H7 (cell line): ENCODE measurements around the gene INF2. TPM values are rescaled to one million over a fixed set of nuclear protein-coding genes. Genes with fewer than 3 reads are reported as not detected.

ENCODE experiments used
- DNase-seq: peaks from one replicate; pipeline ENCODE4 v3.0.0; 2012
- H3K27me3 ChIP-seq: 2 replicates; pipeline ENCODE4 v1.6.0; 2011; ENCODE audit warnings: mild to moderate bottlenecking, low read length; ENCODE audit not compliant: control insufficient read depth, insufficient read depth
- H3K36me3 ChIP-seq: replicated peaks from 2 replicates; pipeline ENCODE4 v1.5.1; 2011; ENCODE audit warnings: low read length; ENCODE audit not compliant: control insufficient read depth, insufficient read depth
- H3K4me3 ChIP-seq: 2 replicates; pipeline ENCODE4 v1.5.1; 2011; ENCODE audit warnings: low read depth, mild to moderate bottlenecking, control low read depth, low read length, moderate library complexity; ENCODE audit not compliant: insufficient read depth
- total RNA-seq: library from RNA; depleted of rRNA; stranded (reverse); fragments of >200 nt; shearing (Covaris generic); gene quantifications from 2 replicates; pipeline ENCODE4 v1.2.3, GENCODE V29; 2014

INF2 gene
- total RNA-seq, 1 experiment from 2014 or later: 62.8 TPM

GRCh38 chr14:104730487-104730886 is 41.1 kb downstream of the INF2 start:
- Histone ChIP-seq H3K27me3 (no peaks in the 10 kb centered on the region), H3K36me3 (no peaks in the 10 kb centered on the region), H3K4me3 (no peak overlapping the region)
- DNase-seq: no peak

- no peaks in the 10 kb centered on the region for H3K36me3 ChIP-seq
- H3K27me3 ChIP-seq: no peaks in the 10 kb centered on the region
- H3K4me3 ChIP-seq: no peak overlapping the region
- DNase-seq: peak; percentile 94
Observed at GRCh38 chr14:104731320-104732294, 42.2 kb downstream of the INF2 start.

GRCh38 chr14:104732355-104732804 is 43.0 kb downstream of the INF2 start:
- Histone ChIP-seq H3K36me3 (no peaks in the 10 kb centered on the region), H3K27me3 (no peaks in the 10 kb centered on the region), H3K4me3 (no peak overlapping the region)
- no peak for DNase-seq

GRCh38 chr14:104732931-104733681 is 43.7 kb downstream of the INF2 start:
- no peak overlapping the region for H3K4me3 ChIP-seq

GRCh38 chr14:104734051-104734587 is 44.7 kb downstream of the INF2 start:
- Histone ChIP-seq H3K27me3 (no peaks in the 10 kb centered on the region), H3K4me3 (no peak overlapping the region), H3K36me3 (no peaks in the 10 kb centered on the region)
- DNase-seq: peak; percentile 54

More at GRCh38 chr14:104732931-104733681, 43.7 kb downstream of the INF2 start:
- H3K36me3 ChIP-seq: no peaks in the 10 kb centered on the region
- peak; percentile 63 for DNase-seq
- no peaks in the 10 kb centered on the region for H3K27me3 ChIP-seq

GRCh38 chr14:104734601-104734990 is 45.2 kb downstream of the INF2 start:
- Histone ChIP-seq H3K36me3 (no peaks in the 10 kb centered on the region), H3K4me3 (no peak overlapping the region), H3K27me3 (no peaks in the 10 kb centered on the region)
- DNase-seq: no peak

GRCh38 chr14:104734991-104735779 is 45.8 kb downstream of the INF2 start:
- H3K36me3 ChIP-seq: peaks cover 3% of the 10 kb centered on the region
- no peaks in the 10 kb centered on the region for H3K27me3 ChIP-seq
- no peak overlapping the region for H3K4me3 ChIP-seq
- peak; percentile 67 for DNase-seq

- Histone ChIP-seq H3K4me3 (no peak overlapping the region), H3K27me3 (no peaks in the 10 kb centered on the region), H3K36me3 (peaks cover 4% of the 10 kb centered on the region)
- peak; percentile 70 for DNase-seq
Observed at GRCh38 chr14:104735830-104736642, 46.6 kb downstream of the INF2 start.

GRCh38 chr14:104738375-104739019 is 49.1 kb downstream of the INF2 start:
- Histone ChIP-seq H3K27me3 (no peaks in the 10 kb centered on the region), H3K36me3 (peaks cover 4% of the 10 kb centered on the region), H3K4me3 (no peak overlapping the region)
- peak; percentile 55 for DNase-seq

GRCh38 chr14:104739026-104739425 is 49.6 kb downstream of the INF2 start:
- Histone ChIP-seq H3K4me3 (no peak overlapping the region), H3K36me3 (peaks cover 4% of the 10 kb centered on the region), H3K27me3 (no peaks in the 10 kb centered on the region)
- peak; percentile 58 for DNase-seq

- Histone ChIP-seq H3K36me3 (peaks cover 4% of the 10 kb centered on the region), H3K4me3 (no peak overlapping the region), H3K27me3 (no peaks in the 10 kb centered on the region)
- peak; percentile 52 for DNase-seq
Observed at GRCh38 chr14:104739546-104740516, 50.4 kb downstream of the INF2 start.

GRCh38 chr14:104741108-104741802 is 51.8 kb downstream of the INF2 start:
- H3K4me3 ChIP-seq: no peak overlapping the region
- H3K27me3 ChIP-seq: no peaks in the 10 kb centered on the region
- H3K36me3 ChIP-seq: peaks cover 4% of the 10 kb centered on the region
- DNase-seq: peak; percentile 57
